OCI-LY7 (cell line): ENCODE data around the gene RALB. TPM values are rescaled to one million over a fixed set of nuclear protein-coding genes. Genes with fewer than 3 reads are reported as not detected.
"Not testable (repeated sequence)": the region's sequence is repeated elsewhere in the genome, so short reads cannot be mapped to it uniquely, and the experiment has no call there.

Experiments
- BruUV-seq: library from RNA; stranded (reverse); fragments of 400-500 nt; replicated peaks from 2 replicates; lab custom pipeline; 2021; lab: Mats Ljungman, UMichigan
- CTCF ChIA-PET: fragments of 300-600 bp; sonication (Branson Sonifier 250); formaldehyde crosslinking; loops from one replicate; lab custom pipeline; 2022; ENCODE audit warnings: antibody characterized with exemption; ENCODE audit not compliant: unreplicated experiment; lab: Charles Lee
- POLR2A ChIA-PET: fragments of 300-600 bp; sonication (Branson Sonifier 250); formaldehyde crosslinking; loops from one replicate; lab custom pipeline; 2022; ENCODE audit warnings: antibody characterized with exemption; lab: Charles Lee
- DNase-seq: peaks from one replicate; pipeline ENCODE4 v3.0.0-alpha.2; 2015; ENCODE audit warnings: low spot score
- H2AFZ ChIP-seq: fragments of 200-600 bp; sonication (generic), shearing (Covaris generic); 2 replicates; pipeline ENCODE4 v1.6.1; 2014; ENCODE audit warnings: mild to moderate bottlenecking, antibody characterized with exemption, low read length, moderate library complexity
- H3K27ac ChIP-seq: fragments of 200-600 bp; sonication (generic); 2 replicates; pipeline ENCODE4 v1.5.1; 2014; ENCODE audit warnings: mixed run types, low read depth, mild to moderate bottlenecking, moderate library complexity, low read length, inconsistent platforms; ENCODE audit not compliant: poor library complexity, severe bottlenecking
- H3K36me3 ChIP-seq: fragments of 200-600 bp; sonication (generic); 2 replicates; pipeline ENCODE4 v1.6.1; 2014; ENCODE audit warnings: mild to moderate bottlenecking, antibody characterized with exemption, low read length, moderate library complexity, mixed read lengths; ENCODE audit not compliant: insufficient read depth
- H3K4me1 ChIP-seq: fragments of 200-600 bp; sonication (generic); 2 replicates; pipeline ENCODE4 v1.5.1; 2014; ENCODE audit warnings: mild to moderate bottlenecking, low read length; ENCODE audit not compliant: insufficient read depth, poor library complexity, severe bottlenecking
- H3K4me2 ChIP-seq: fragments of 200-600 bp; sonication (generic); 2 replicates; pipeline ENCODE4 v1.6.1; 2014; ENCODE audit warnings: mild to moderate bottlenecking, low read length
- H3K4me3 ChIP-seq: fragments of 200-600 bp; sonication (generic); 2 replicates; pipeline ENCODE4 v1.5.1; 2014; ENCODE audit warnings: mild to moderate bottlenecking, low read depth, low read length; ENCODE audit not compliant: poor library complexity, severe bottlenecking
- H3K79me2 ChIP-seq: fragments of 200-600 bp; sonication (generic); 2 replicates; pipeline ENCODE4 v1.6.1; 2016; ENCODE audit warnings: low read depth, mild to moderate bottlenecking, low read length, moderate library complexity, mixed read lengths; ENCODE audit not compliant: insufficient read depth
- H3K9me2 ChIP-seq: fragments of 200-600 bp; sonication (generic); 2 replicates; pipeline ENCODE4 v1.6.1; 2016; ENCODE audit warnings: mild to moderate bottlenecking, low read length, mixed read lengths; ENCODE audit not compliant: insufficient read depth
- H3K9me3 ChIP-seq: fragments of 200-600 bp; sonication (generic); 2 replicates; pipeline ENCODE4 v1.6.1; 2014; ENCODE audit warnings: mild to moderate bottlenecking, mixed run types, low read length, mixed read lengths
- H4K20me1 ChIP-seq: fragments of 200-600 bp; sonication (generic); 2 replicates; pipeline ENCODE4 v1.6.1; 2014; ENCODE audit warnings: mild to moderate bottlenecking, antibody characterized with exemption, low read length, moderate library complexity, mixed read lengths; ENCODE audit not compliant: insufficient read depth
- CTCF ChIP-seq: fragments of 200-600 bp; sonication (generic); conservative IDR thresholded peaks from 2 replicates; pipeline ENCODE4 v1.5.1; 2014; ENCODE audit warnings: mild to moderate bottlenecking, antibody characterized with exemption, low read length, moderate library complexity, mixed read lengths
- EZH2phosphoT487 ChIP-seq: fragments of 200-600 bp; sonication (generic); IDR thresholded peaks from 2 replicates; pipeline ENCODE4 v1.6.1; 2018; ENCODE audit warnings: low read depth, borderline replicate concordance, mild to moderate bottlenecking, mixed run types, antibody characterized with exemption, low read length, moderate library complexity, mixed read lengths
- intact Hi-C: fragments of 100-400 bp; cut with micrococcal nuclease; formaldehyde crosslinking; loops from one replicate; pipeline ENCODE4 v1.10.0; 2022; ENCODE audit not compliant: unreplicated experiment
- total RNA-seq, 2 experiments: library from RNA; depleted of rRNA in 1 of 2; stranded (reverse); fragments of >200 nt in 1 of 2; shearing (Covaris generic) in 1 of 2; gene quantifications; 2 replicates each; pipeline ENCODE4 v1.2.3, GENCODE V29; 2014 to 2022

RALB gene
- total RNA-seq, 2 experiments from 2014 or later, result 16.2 to 23.6 TPM

GRCh38 chr2:120231564-120231973 lies 21.1 kb upstream of the RALB start:
- Histone ChIP-seq H2AFZ (peak overlapping the region; percentile 98), H3K4me3 (peak overlapping the region; percentile 64), H3K4me1 (peaks cover 53% of the 10 kb centered on the region), H3K9me3 (no peaks in the 10 kb centered on the region), H3K27ac (no peak overlapping the region), H3K4me2 (peak overlapping the region; percentile 85), H3K9me2 (no peaks in the 10 kb centered on the region), H3K79me2 (no peaks in the 10 kb centered on the region), H3K36me3 (no peaks in the 10 kb centered on the region), H4K20me1 (no peaks in the 10 kb centered on the region)
- POLR2A ChIA-PET, result interaction anchor here (0.6 to 2.5 kb wide), 8 partner anchors 8 to 183 kb away, joined by 3 to 8 read pairs (median 4); partner anchors contain the start of genes RALB and TMEM185B
- BruUV-seq, result no TSS peak
- TF ChIP-seq EZH2phosphoT487, result no peak
- CTCF ChIA-PET, result no interaction called here
- intact Hi-C loops, result no loop called here
- DNase-seq, result peak; percentile 23

- Histone ChIP-seq H3K4me2 (peak overlapping the region; percentile 85), H2AFZ (peak overlapping the region; percentile 98)
- POLR2A ChIA-PET, result interaction anchor here (0.6 to 2.5 kb wide), 7 partner anchors 9 to 182 kb away, joined by 3 to 8 read pairs (median 3); partner anchors contain the start of genes RALB and TMEM185B
These were observed 20.5 kb upstream of the RALB start for GRCh38 chr2:120231974-120232635.

GRCh38 chr2:120233292-120233691 lies 19.4 kb upstream of the RALB start:
- no peak overlapping the region for H3K27ac ChIP-seq
- POLR2A ChIA-PET, result interaction anchor here (0.7 to 1.7 kb wide), 3 partner anchors 14 to 71 kb away, joined by 3 to 5 read pairs (median 3); no protein-coding TSS in a partner anchor
- TF ChIP-seq EZH2phosphoT487 (no peak), CTCF (no peak)
- peaks cover 41% of the 10 kb centered on the region for H3K4me1 ChIP-seq
- no peak overlapping the region for H3K4me2 ChIP-seq
- intact Hi-C loops, result no loop called here
- DNase-seq, result no peak
- CTCF ChIA-PET, result no interaction called here
- no peaks in the 10 kb centered on the region for H3K9me3 ChIP-seq
- H3K4me3 ChIP-seq, result no peak overlapping the region
- no peaks in the 10 kb centered on the region for H4K20me1 ChIP-seq
- BruUV-seq, result no TSS peak
- H3K9me2 ChIP-seq, result no peaks in the 10 kb centered on the region
- H3K36me3 ChIP-seq, result no peaks in the 10 kb centered on the region
- no peak overlapping the region; the same call in 1 of the 2 replicates for H2AFZ ChIP-seq
- H3K79me2 ChIP-seq, result no peaks in the 10 kb centered on the region

More at GRCh38 chr2:120231974-120232635, 20.5 kb upstream of the RALB start:
- Histone ChIP-seq H3K4me3 (peak overlapping the region; percentile 64), H3K4me1 (peaks cover 53% of the 10 kb centered on the region), H3K9me2 (no peaks in the 10 kb centered on the region), H4K20me1 (no peaks in the 10 kb centered on the region), H3K27ac (peak overlapping the region; percentile 46), H3K79me2 (no peaks in the 10 kb centered on the region), H3K36me3 (no peaks in the 10 kb centered on the region), H3K9me3 (no peaks in the 10 kb centered on the region)
- TSS peak; percentile 60 for BruUV-seq
- intact Hi-C loops, result loop anchor here (1.0 kb wide), 1 partner anchor 20 kb away; the partner anchor contains the start of gene RALB
- CTCF ChIA-PET, result no interaction called here
- TF ChIP-seq CTCF (no peak), EZH2phosphoT487 (no peak)
- DNase-seq, result peak; percentile 72

- H3K4me2 ChIP-seq, H4K20me1 ChIP-seq, H2AFZ ChIP-seq, H3K9me3 ChIP-seq, BruUV-seq, intact Hi-C loops, CTCF ChIA-PET, H3K9me2 ChIP-seq, DNase-seq, H3K4me3 ChIP-seq, H3K79me2 ChIP-seq, POLR2A ChIA-PET, H3K27ac ChIP-seq, H3K36me3 ChIP-seq: not testable (repeated sequence)
- peaks cover 23% of the 10 kb centered on the region for H3K4me1 ChIP-seq
These were observed 17.5 kb upstream of the RALB start for GRCh38 chr2:120235158-120235557.
